Liver (tissue), 9 donors: ENCODE data around the gene MIPEP. TPM values are rescaled to one million over a fixed set of nuclear protein-coding genes. Genes with fewer than 3 reads are reported as not detected.

Source experiments
- DNase-seq: peaks from one replicate; pipeline ENCODE4 v3.0.0-alpha.2; 2017; ENCODE audit warnings: low spot score
- H3K27ac ChIP-seq, 2 donors: one replicate each; pipeline ENCODE4 v1.7.0; 2013; ENCODE audit warnings: inconsistent platforms in 2 of 2, low read length in 2 of 2, control low read depth in 1 of 2, low read depth in 1 of 2, mild to moderate bottlenecking in 1 of 2
- H3K27me3 ChIP-seq, 4 donors: one replicate each; pipeline versions ENCODE4 v1.6.1 to v1.7.0; 2013; ENCODE audit warnings: low read length in 3 of 4, inconsistent platforms in 1 of 4, mild to moderate bottlenecking in 1 of 4, moderate library complexity in 1 of 4; ENCODE audit not compliant: control insufficient read depth in 4 of 4, insufficient read depth in 4 of 4
- H3K36me3 ChIP-seq, 4 donors: one replicate each; pipeline versions ENCODE4 v1.6.1 to v1.7.0; 2013; ENCODE audit warnings: low read length in 3 of 4, mild to moderate bottlenecking in 3 of 4, low read depth in 1 of 4, moderate library complexity in 1 of 4; ENCODE audit not compliant: control insufficient read depth in 4 of 4, insufficient read depth in 3 of 4
- H3K4me1 ChIP-seq, 4 donors: one replicate each; pipeline versions ENCODE4 v1.6.1 to v1.7.0; 2013; ENCODE audit warnings: low read length in 3 of 4, mild to moderate bottlenecking in 3 of 4, moderate library complexity in 1 of 4; ENCODE audit not compliant: control insufficient read depth in 4 of 4, insufficient read depth in 4 of 4
- H3K4me3 ChIP-seq, 3 donors: one replicate each; pipeline versions ENCODE4 v1.6.1 to v1.7.0; 2013; ENCODE audit warnings: low read length in 3 of 3, control low read depth in 1 of 3, low read depth in 1 of 3, mild to moderate bottlenecking in 1 of 3
- H3K9ac ChIP-seq, 2 donors: one replicate each; pipeline ENCODE4 v1.7.0; 2013; ENCODE audit warnings: low read length in 2 of 2, mild to moderate bottlenecking in 2 of 2, moderate library complexity in 2 of 2, control low read depth in 1 of 2, low read depth in 1 of 2
- H3K9me3 ChIP-seq, 4 donors: one replicate each; pipeline versions ENCODE4 v1.6.1 to v1.7.0; 2013; ENCODE audit warnings: low read length in 3 of 4; ENCODE audit not compliant: control insufficient read depth in 4 of 4
- FOXA1 ChIP-seq: IDR thresholded peaks from 2 replicates; pipeline ENCODE4 v1.6.1; 2016; ENCODE audit warnings: antibody characterized with exemption
- FOXA2 ChIP-seq: IDR thresholded peaks from 2 replicates; pipeline ENCODE4 v1.6.1; 2016; ENCODE audit warnings: antibody characterized with exemption
- HNF4A ChIP-seq, 2 donors: conservative IDR thresholded peaks; 2 replicates each; pipeline ENCODE4 v1.6.1; 2016; ENCODE audit warnings: antibody characterized with exemption in 2 of 2, mild to moderate bottlenecking in 2 of 2
- RAD21 ChIP-seq, 2 donors: IDR thresholded peaks; 2 replicates each; pipeline ENCODE4 v1.6.1; 2016; ENCODE audit warnings: antibody characterized with exemption in 2 of 2, mild to moderate bottlenecking in 2 of 2
- RXRA ChIP-seq, 2 donors: IDR thresholded peaks; 2 replicates each; pipeline ENCODE4 v1.6.1; 2017 to 2018; ENCODE audit warnings: antibody characterized with exemption in 2 of 2, mild to moderate bottlenecking in 1 of 2
- SP1 ChIP-seq: IDR thresholded peaks from 2 replicates; pipeline ENCODE4 v1.6.1; 2018; ENCODE audit warnings: antibody characterized with exemption, mild to moderate bottlenecking
- WGBS: extraction: QIAGEN DNeasy Blood & Tissue Kit; methylation state at CpG from one replicate; pipeline ENCODE4 v1.1.7; 2013; 5-methylcytosine and 5-hydroxymethylcytosine counted together
- polyA plus RNA-seq, 2 donors: library from polyadenylated mRNA; stranded (reverse) in 1 of 2; unstranded in 1 of 2; fragments of 200-250 nt in 1 of 2; fragments of >200 nt in 1 of 2; fragmentation: Nextera tagmentation in 1 of 2; extraction: Ambion mirVana in 1 of 2; gene quantifications; one replicate each; pipeline versions ENCODE4 v1.2.1 to v1.2.3, GENCODE V29; 2013 to 2015
- total RNA-seq, 2 donors: library from RNA; depleted of rRNA; stranded (reverse); fragments of >200 nt; gene quantifications; one replicate each; pipeline ENCODE4 v1.2.3, GENCODE V29; 2014
- TF ChIP-seq, protein P1 (sequence below): fragments of 150-350 bp; IDR thresholded peaks from 2 replicates; pipeline ENCODE4 v1.5.1; 2017; ENCODE audit warnings: improper control_type of control experiment, low read depth, low read length; ENCODE audit not compliant: missing input control
- TF ChIP-seq, protein P2 (sequence below): IDR thresholded peaks from 2 replicates; pipeline ENCODE4 v1.6.1; 2016; ENCODE audit warnings: antibody characterized with exemption
- TF ChIP-seq, protein P3 (sequence below): IDR thresholded peaks from 2 replicates; pipeline ENCODE4 v1.6.1; 2016; ENCODE audit warnings: antibody characterized with exemption
- donor health status: healthy.
- donor health status: healthy.
- donor health status: healthy.
- donor health status: healthy.
- donor health status: healthy.

MIPEP gene
- total and polyA plus RNA-seq, 4 donors = 7.4 to 11.7 (median 10.2) TPM

DNA sequence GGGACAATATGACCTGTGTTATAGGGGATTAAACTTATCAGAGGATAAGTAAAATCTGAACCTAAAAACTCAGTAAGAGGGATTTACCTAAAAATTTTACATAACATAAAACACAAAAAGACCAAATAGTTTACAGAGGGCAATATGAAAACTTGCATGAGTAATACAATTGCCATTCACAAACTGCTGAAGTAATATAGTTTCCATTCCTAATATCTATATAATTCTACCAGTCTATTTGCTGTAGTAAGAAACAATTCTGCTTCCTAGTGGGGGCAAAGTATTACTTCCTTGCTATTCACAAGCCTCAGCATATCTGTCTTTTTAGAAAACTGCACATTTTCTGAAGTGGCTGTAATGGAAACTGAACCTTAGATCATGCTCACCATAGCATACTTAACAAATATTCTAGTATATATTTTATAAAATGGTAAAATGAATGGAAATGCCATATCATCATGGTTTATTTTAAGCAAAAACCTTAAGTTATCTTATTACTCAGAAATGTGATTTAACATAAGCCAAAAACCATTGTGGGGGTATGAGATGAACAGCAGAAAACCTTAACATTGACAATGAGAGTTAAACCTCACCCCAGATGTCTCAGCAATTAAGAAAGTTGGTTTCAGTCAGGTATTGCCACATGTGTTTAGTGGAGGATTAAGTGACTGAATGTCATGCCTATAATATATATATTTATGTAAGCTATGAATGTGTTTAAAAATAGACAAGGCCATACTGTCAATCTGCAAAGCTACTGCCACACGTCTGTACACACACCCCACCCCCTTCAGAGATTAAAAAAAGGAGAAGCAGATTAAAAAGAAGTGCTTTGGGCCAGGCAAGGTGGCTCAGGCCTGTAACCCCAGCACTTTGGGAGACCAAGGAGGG is 136.8 kb downstream of the MIPEP start (continued):
- TF ChIP-seq, protein P1, sequence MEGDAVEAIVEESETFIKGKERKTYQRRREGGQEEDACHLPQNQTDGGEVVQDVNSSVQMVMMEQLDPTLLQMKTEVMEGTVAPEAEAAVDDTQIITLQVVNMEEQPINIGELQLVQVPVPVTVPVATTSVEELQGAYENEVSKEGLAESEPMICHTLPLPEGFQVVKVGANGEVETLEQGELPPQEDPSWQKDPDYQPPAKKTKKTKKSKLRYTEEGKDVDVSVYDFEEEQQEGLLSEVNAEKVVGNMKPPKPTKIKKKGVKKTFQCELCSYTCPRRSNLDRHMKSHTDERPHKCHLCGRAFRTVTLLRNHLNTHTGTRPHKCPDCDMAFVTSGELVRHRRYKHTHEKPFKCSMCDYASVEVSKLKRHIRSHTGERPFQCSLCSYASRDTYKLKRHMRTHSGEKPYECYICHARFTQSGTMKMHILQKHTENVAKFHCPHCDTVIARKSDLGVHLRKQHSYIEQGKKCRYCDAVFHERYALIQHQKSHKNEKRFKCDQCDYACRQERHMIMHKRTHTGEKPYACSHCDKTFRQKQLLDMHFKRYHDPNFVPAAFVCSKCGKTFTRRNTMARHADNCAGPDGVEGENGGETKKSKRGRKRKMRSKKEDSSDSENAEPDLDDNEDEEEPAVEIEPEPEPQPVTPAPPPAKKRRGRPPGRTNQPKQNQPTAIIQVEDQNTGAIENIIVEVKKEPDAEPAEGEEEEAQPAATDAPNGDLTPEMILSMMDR = no peak
- no peak for TF ChIP-seq SP1
- TF ChIP-seq FOXA2 = no peak

DNA sequence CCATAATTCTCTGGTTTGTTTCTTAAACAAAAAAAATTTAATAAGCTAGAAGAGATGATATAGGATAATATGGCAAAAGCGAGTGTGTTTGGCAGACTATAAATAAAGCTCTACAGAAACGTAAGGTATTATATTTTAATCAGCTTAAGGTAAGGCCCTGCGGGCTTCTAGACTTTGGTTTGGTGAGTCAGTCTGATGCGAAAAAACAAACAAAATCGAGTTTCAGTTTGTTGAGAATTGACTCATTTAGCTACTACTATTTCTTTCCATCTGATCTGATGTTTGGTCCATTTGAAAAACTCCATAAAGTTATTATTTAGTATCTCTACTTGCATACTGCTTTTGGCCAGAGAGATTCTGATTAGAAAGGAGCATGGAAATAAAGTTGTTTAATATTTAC is 138.0 kb downstream of the MIPEP start:
- Histone ChIP-seq H3K27me3 (no peaks in the 10 kb centered on the region), H3K4me3 (no peak overlapping the region), H3K36me3 (peaks cover 0 to 2% (median 0%) of the 10 kb centered on the region in 4 donors), H3K27ac (no peak overlapping the region), H3K4me1 (no peaks in the 10 kb centered on the region), H3K9ac (no peak overlapping the region), H3K9me3 (no peaks in the 10 kb centered on the region)
- no peak for TF ChIP-seq RAD21 (IDR thresholded peaks at IDR 0.05)
- no peak for TF ChIP-seq HNF4A (conservative IDR thresholded peaks at IDR 0.05)
- no peak for TF ChIP-seq FOXA2
- TF ChIP-seq FOXA1 = no peak
- TF ChIP-seq, protein P2, sequence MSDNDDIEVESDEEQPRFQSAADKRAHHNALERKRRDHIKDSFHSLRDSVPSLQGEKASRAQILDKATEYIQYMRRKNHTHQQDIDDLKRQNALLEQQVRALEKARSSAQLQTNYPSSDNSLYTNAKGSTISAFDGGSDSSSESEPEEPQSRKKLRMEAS = no peak
- TF ChIP-seq RXRA (IDR thresholded peaks at IDR 0.05) = no peak
- DNase-seq = no peak
- 88% methylated on average over 5 of the region's 5 CpGs for WGBS

DNA sequence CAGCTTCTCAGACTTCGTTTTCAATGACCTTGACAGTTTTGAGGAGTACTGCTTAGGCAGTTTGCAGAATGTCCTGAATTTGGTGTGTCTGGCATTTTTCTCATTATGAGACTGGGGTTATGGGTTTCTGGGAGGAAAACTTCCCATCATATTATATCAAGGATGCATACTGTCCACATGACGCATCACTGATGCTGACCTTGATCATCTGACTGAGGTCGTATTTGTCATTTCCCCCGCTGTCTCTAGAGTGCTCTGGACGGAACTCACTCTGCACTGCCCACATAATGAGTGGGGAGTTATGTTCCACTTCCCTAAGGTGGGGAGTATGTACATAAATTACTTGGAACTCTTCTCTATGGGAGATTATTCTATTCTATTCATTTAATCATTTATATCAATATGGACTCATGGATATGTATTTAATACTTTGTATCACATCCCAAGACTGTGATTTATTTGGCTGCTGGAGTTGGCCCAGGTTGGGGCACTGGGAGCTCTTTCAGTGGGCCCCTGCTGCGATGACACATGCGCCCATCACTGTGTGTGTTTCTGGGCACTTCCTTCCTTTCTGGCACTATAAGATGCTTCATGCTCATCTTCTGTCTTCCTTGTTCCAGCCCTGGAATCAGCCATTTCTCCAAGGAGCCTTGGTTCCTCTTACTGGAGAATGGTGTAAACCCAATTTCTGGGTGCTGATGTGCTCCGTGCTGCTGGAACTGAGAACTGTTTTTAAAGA is 138.6 kb downstream of the MIPEP start:
- Histone ChIP-seq H3K4me3 (no peak overlapping the region), H3K9me3 (no peaks in the 10 kb centered on the region)

DNA sequence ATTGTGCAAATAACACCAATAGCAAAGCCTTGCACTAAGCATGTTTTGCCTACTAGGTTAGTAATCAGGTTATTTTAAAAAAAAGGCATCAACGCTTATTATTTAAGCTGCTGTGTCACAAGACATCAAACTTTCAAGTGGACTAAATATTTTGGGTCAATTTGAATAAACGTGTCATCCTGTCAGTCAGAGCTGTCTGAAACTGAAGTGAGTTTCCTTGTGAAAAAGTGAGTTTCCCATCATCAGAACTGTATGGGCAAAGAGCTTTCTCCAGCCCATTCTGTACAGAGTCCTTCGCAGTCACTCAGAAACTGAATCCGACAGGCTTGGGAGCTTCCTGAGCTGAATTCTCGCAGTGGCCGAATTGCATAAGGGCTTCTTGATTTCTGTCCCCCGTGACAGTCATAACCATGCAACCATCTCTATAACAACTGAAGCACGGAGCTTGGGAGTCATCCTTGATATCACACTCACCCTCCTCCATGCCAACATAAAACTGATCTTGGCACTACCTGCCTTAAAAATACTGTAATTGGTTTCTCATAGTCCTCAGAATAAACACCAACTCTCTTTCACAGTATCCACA is 139.8 kb downstream of the MIPEP start:
- no peak overlapping the region for H3K27ac ChIP-seq
- DNase-seq = no peak
- peaks cover 0 to 2% (median 0%) of the 10 kb centered on the region in 4 donors for H3K36me3 ChIP-seq
- no peak overlapping the region for H3K9ac ChIP-seq
- TF ChIP-seq RAD21 (IDR thresholded peaks at IDR 0.05) (no peak), RXRA (IDR thresholded peaks at IDR 0.05) (no peak)
- TF ChIP-seq, protein P2 = no peak
- no peaks in the 10 kb centered on the region for H3K27me3 ChIP-seq
- no peak overlapping the region for H3K4me3 ChIP-seq
- 91% methylated on average over 8 of the region's 8 CpGs for WGBS
- no peaks in the 10 kb centered on the region for H3K4me1 ChIP-seq
- no peaks in the 10 kb centered on the region for H3K9me3 ChIP-seq

More for the DNA sequence above, 138.6 kb downstream of the MIPEP start:
- Histone ChIP-seq H3K4me1 (no peaks in the 10 kb centered on the region), H3K27me3 (no peaks in the 10 kb centered on the region), H3K9ac (no peak overlapping the region), H3K36me3 (peaks cover 0 to 2% (median 0%) of the 10 kb centered on the region in 4 donors), H3K27ac (no peak overlapping the region)
- TF ChIP-seq, protein P3, sequence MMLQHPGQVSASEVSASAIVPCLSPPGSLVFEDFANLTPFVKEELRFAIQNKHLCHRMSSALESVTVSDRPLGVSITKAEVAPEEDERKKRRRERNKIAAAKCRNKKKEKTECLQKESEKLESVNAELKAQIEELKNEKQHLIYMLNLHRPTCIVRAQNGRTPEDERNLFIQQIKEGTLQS = no peak
- TF ChIP-seq RXRA (IDR thresholded peaks at IDR 0.05) = no peak
- no peak for TF ChIP-seq SP1
- no peak for DNase-seq
- 94% methylated on average over 8 of the region's 8 CpGs for WGBS
